ENCODE results near the gene LGR6.

LGR6 gene

DNA sequence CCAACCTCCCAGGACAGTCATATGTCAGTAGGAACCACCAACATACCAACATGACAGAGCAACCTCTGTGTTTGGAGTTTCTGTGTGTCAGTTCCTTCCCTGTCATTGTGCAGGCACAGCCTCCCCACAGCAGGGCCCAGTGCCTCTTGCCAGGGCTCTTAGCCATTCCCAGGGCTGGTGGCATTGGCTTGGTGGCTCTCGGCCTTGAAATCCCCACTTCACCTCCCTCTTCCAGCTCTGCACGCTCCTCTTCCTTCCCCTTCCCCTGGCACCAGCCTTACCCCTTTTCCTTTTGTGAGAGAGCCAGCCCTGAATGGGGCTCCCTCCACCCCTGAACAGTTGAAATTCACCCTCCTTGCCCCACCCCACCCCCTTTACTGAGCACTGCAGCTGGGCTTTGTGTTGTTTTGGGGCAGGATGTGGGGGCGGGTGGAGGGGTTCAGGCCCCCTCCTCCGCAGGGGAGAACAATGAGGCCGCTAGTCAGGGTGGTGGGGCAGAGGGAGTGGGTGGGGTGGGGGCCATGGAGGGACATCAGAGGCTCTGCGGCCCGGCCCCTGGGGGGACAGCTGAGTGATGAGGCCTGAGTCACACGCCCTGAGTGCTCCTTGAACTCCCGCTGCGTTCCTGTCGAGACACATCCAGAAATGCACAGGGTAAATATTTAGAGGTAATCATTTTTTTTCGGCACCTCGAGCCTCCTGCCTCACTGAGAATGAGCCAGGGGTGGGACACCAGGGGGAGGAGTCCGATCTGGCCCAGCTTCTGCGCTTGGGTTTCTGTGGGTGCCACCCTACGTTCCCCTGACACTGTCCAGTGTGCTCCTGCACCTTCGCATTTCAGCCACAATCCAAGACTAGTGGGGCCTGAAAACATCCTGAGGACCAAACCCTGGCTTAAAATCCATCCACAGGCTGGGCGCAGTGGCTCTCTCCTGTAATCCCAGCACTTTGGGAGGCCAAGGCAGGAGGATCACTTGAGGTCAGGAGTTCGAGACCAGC, 28.6 kb downstream of the LGR6 start:
- H3K4me3 ChIP-seq (replicated peaks in 1 of 2; ENCODE audit: low read depth in 2 of 2, low read length in 2 of 2), result no peak overlapping the region
- DNase-seq (ENCODE audit: low read depth in 2 of 2), result no peak
- TF ChIP-seq, protein P1, sequence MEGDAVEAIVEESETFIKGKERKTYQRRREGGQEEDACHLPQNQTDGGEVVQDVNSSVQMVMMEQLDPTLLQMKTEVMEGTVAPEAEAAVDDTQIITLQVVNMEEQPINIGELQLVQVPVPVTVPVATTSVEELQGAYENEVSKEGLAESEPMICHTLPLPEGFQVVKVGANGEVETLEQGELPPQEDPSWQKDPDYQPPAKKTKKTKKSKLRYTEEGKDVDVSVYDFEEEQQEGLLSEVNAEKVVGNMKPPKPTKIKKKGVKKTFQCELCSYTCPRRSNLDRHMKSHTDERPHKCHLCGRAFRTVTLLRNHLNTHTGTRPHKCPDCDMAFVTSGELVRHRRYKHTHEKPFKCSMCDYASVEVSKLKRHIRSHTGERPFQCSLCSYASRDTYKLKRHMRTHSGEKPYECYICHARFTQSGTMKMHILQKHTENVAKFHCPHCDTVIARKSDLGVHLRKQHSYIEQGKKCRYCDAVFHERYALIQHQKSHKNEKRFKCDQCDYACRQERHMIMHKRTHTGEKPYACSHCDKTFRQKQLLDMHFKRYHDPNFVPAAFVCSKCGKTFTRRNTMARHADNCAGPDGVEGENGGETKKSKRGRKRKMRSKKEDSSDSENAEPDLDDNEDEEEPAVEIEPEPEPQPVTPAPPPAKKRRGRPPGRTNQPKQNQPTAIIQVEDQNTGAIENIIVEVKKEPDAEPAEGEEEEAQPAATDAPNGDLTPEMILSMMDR (IDR thresholded peaks at IDR 0.05; ENCODE audit: low read depth, low read length), result no peak

DNA sequence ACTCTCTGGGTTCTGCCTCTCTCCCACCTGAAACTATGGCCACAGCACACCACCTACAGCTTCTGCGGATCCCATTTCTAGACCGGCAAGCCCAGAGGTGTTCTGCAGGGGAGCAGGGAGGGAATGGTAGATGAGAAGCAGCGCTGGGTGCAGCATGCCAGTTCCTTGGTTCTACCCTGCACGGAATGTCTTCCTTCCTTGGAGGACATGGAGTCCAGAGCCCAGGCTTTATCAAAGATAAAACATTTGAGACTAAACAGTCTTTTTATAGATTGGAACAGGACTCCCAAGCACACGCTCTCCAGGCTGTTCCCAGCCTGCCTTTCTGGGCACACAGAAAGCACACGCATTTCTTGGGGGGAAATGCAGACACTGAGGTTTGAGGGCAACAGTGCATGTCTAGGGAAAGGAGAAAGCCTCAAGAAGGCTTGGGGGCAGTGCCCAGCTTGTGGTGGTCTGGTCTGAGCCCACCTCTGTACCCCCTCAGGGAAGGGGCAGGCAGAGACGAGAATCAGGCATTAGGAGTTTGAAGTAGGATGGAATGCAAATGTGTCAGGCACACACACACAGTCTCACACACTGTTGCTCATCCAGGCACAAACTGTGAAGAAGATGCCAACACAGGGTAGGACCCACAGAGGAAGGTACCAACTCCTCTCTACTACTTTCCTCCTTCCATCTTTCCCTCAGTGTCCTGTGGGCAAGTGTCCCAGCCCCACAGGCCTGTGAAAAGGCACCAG, 29.7 kb downstream of the LGR6 start:
- no peak for DNase-seq (ENCODE audit: low read depth in 2 of 2)
- TF ChIP-seq, protein P1 (IDR thresholded peaks at IDR 0.05; ENCODE audit: low read depth, low read length), result no peak
- H3K4me3 ChIP-seq (replicated peaks in 1 of 2; ENCODE audit: low read depth in 2 of 2, low read length in 2 of 2), result no peak overlapping the region

DNA sequence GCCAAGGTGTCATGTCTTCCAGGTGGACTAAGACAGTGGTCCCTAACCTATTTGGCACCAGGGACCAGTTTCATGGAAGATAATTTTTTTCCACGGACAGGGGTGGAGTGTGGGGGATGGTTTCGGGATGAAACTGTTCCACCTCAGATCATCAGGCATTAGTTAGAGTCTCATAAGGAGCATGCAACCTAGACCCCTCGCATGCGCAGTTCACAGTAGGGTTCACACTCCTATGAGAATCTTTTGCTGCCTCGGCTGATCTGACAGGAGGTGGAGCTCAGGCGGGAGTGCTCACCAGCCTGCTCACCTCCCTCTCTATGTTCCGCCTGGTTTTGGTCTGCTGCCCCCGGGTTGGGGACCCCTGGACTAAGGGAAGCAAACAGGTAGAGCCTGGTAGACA, 30.9 kb downstream of the LGR6 start:
- DNase-seq (ENCODE audit: low read depth in 2 of 2), result no peak
- TF ChIP-seq, protein P1 (IDR thresholded peaks at IDR 0.05; ENCODE audit: low read depth, low read length), result no peak
- no peak overlapping the region for H3K4me3 ChIP-seq (replicated peaks in 1 of 2; ENCODE audit: low read depth in 2 of 2, low read length in 2 of 2)

DNA sequence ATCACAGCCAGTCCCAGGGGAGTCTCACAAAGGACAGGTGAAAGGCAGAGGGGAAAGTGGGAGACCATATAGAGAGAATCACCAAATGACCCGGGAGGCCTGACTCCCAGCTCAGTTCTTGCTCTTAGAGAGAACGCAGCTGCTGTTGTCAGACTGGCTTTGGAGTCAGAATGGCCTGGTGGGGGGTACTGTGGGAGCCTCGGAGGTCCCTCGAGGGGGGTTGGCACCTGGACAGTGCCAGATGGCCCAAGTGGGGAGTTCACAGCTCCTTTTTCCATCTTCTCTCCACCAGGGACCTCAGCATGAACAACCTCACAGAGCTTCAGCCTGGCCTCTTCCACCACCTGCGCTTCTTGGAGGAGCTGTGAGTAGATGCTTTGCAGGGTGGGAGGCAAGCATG, 31.5 kb downstream of the LGR6 start:
- H3K4me3 ChIP-seq (replicated peaks in 1 of 2; ENCODE audit: low read depth in 2 of 2, low read length in 2 of 2), result no peak overlapping the region
- TF ChIP-seq, protein P1 (IDR thresholded peaks at IDR 0.05; ENCODE audit: low read depth, low read length), result no peak
- DNase-seq (ENCODE audit: low read depth in 2 of 2), result no peak

DNA sequence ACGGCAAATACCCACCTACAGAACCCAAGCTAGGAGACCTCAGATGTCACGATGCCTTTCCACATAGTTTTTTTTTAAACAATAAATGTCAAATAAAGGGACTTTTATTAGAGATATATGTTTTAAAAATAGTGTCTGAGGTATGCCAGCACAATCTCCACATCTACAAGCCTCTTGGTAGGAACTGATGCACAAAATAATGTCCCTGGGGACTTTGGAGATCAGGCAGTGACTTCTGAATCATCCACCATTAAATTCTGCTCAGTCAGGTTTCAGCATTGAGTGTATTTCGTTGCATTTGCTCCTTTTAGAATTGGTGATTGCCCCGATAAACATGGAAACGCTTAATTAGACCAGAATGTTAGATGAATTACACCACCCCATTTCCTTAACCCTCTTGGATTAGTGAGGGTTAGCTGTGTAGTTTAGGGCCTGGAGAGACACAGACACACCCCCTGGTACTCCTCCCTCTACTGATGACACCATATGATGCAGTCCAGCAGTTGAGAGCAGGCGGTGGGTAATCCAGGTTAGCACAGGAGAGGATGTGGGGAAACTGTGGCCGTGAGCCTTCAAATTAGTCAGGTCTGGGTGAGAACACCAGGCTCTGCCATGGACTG, 33.6 kb downstream of the LGR6 start:
- H3K4me3 ChIP-seq (replicated peaks in 1 of 2; ENCODE audit: low read depth in 2 of 2, low read length in 2 of 2), result no peak overlapping the region
- no peak for DNase-seq (ENCODE audit: low read depth in 2 of 2)
- TF ChIP-seq, protein P1 (IDR thresholded peaks at IDR 0.05; ENCODE audit: low read depth, low read length), result no peak

DNA sequence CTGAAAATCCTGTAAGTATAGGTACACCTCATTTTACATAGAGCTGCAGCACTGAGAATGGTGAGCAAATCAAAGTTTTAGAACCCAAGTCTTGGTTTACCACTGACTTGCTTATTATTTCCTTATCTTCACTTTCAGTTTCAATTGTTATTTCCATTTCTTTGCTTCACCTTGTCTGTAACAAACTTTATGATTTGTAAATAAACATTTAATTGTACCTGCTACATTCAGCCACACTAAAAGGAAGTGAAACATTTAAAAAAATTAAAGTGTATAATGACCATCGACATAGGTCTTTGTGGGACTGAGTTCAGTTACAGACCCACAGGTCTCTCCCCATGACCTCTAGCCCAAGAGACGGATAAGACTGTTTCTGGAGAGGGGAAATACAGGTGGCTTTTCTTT, 34.4 kb downstream of the LGR6 start:
- H3K4me3 ChIP-seq (replicated peaks in 1 of 2; ENCODE audit: low read depth in 2 of 2, low read length in 2 of 2), result no peak overlapping the region
- no peak for DNase-seq (ENCODE audit: low read depth in 2 of 2)
- TF ChIP-seq, protein P1 (IDR thresholded peaks at IDR 0.05; ENCODE audit: low read depth, low read length), result no peak
